Femur (tissue), 1 donor: Measurements from ENCODE around the gene TTC39A.
"Not testable (repeated sequence)": the region's sequence is repeated elsewhere in the genome, so short reads cannot be mapped to it uniquely, and the experiment has no call there.

Source experiments
- DNase-seq: peaks from one replicate; pipeline ENCODE4 v3.0.0-alpha.2; 2017

The TTC39A gene

DNA sequence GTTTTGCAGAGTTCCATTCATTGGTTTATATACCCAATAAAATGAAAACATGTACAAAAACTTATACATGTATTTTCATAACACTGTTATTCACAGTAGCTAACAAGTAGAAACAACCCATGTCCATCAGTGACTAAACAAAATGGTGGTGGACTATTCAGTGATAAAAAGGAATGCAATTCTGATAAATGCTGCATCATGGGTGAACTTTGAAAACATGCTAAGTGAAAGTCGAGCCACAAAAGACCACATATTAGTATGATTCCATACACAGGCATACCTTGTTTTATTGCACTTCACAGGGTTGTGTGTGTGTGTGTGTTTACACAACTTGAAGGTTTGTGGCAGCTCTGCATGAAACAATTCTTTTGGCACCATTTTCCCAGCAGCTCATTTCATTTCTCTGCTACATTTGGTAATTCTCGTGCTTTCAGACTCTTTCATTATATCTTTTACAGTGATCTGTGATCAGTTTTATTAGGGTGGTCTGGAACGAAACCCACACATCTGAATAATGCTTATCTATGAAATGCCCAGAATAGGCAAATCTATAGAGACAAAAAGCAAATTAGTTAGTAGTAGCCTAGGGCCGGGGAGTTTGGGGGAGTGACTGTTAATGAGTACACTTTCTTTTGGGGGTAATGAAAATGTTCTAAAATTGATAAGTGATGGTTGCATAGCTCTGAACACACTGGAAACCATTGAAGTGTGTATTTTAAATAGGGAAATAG, 67.0 kb downstream of the TTC39A start:
- no peak for DNase-seq

DNA sequence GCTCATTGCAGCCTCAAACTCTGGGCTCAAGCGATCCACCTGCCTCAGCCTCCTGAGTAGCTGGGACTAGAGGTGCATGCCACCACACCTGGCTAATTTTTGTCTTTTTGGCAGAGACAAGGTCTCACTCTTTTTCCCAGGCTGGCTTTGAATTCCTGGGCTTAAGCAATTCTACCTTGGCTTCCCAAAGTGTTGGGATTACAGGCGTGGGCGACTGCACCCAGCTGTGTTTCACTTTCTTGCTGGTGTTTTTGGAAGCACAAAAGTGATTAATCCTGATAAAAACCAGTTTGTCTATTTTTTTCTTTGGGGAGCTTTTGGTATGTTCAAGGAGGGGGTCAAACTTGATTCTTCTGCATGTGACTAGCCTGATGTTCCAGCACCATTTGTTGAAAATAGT, 75.0 kb downstream of the TTC39A start:
- no peak for DNase-seq

DNA sequence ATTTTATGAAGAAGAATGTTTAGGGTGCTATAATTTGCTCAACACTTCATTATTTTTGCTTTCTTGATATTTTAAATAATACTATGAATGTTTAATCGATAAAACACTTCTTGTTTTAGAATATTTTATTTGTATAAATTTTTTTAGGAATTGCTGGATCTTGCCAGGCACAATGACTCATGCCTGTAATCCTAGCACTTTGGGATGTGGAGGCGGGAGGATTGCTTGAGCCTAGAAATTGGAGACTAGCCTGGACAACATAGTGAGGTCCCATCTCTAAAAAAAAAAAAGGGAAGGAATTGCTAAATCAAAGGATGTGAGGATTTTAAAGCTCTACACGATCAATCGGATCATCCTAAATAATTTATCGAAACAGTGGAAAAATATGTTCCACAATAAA, 76.7 kb downstream of the TTC39A start:
- no peak for DNase-seq

DNA sequence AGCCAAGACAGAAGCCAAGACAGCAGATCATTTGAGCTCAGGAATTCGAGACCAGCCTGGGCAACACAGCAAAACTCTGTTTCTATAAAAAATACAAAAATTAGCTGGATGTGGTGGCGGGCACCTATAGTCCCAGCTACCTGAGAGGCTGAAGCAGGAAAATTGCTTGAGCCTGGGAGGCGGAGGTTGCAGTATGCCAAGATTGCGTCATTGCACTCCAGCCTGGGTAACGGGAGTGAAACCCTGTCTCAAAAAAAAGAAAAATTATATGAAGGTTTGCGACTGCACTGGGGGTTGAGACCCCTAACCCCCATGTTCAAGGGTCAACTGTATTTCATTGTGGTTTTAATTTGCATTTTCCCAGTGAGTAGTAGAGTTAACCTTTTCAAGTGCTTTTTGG, 78.0 kb downstream of the TTC39A start:
- DNase-seq: no peak

DNA sequence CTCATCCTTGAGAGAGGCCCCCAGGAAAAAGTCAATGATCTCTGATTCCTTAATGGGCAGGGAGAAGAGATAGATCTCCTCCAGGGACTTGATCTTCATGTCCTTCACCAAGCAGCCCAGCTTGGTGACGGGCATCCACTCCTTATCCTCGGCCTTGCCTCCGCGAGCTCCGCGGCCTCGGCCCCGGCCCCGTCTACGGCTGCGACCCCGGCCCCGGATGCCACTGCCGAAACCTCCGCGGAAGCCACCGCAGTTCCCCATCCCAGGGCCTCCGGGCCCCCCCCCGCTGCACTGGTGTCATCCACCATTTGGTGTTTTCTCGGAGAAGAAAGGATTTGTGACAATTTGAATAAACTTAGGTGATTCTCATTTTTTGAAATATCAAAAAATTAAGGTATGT, 79.2 kb downstream of the TTC39A start:
- DNase-seq: not testable (repeated sequence)

DNA sequence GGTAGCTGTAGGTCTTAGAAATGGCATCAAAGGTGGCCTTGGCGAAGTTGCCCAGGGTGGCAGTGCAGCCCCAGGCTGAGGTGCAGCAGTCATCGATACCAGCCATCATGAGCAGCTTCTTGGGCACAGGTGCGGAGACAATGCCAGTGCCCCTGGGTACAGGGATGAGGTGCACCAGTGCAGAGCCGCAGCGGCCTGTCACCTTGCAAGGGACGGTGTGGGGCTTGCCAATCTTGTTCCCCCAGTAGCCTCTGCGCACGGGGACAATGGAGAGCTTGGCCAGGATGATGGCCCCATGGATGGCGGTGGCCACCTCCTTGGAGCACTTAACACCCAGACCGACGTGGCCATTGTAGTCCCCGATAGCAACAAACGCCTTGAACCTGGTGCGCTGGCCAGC, 79.6 kb downstream of the TTC39A start:
- DNase-seq: not testable (repeated sequence)

DNA sequence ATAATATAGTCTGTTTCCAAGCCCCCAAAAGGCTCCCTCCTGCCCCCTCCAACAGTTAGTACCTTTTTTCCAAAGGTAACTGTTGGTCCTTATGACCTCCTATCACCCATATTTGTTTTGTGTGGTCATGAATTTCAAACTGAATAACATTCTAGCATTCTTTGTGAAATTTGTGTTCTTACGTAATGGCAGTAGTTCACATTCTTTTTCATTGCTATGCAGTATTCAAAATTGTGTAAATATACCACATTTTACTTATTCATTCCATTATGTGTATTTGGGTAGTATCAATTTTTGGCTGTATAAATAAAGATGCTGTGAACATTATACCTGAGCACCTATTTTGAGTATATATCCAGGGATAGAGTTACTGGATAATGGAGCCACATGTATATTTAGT, 80.9 kb downstream of the TTC39A start:
- DNase-seq: no peak

DNA sequence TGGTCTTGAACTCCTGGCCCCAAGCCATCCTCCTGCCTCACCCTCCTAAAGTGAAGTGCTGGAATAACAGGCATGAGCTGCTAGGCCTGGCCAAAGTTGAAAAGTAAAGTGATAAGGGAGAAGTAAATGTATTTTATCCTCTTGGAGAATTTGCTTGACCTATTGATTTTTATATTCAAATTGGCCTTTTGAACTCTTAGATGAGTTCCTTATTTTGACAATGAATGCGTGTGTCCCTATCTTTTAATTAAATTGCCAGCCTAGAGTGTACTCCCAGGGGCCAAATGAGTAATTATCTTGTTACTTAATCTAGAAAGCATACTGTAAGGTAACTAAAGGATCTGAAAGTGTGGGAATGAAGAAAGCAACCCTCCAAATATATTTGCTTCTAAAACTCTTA, 82.9 kb downstream of the TTC39A start:
- DNase-seq: no peak

DNA sequence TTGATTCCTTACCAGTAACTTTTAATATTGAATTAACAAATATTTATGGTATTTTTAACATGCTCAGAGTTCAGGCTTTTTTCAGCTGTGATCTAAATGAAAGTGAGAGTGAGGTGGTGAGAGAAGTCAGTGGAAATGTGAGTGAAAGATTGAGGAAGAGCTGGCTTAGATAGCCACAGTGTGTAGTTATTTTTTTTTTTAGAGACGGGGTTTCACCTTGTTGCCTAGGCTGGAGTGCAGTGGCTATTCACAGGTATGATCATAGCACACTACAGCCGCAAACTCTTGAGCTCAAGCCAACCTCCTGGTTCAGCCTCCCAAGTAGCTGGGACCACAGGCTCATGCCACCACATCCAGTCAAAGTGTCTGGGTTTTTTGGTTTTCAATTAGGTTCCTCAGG, 83.3 kb downstream of the TTC39A start:
- DNase-seq: no peak

DNA sequence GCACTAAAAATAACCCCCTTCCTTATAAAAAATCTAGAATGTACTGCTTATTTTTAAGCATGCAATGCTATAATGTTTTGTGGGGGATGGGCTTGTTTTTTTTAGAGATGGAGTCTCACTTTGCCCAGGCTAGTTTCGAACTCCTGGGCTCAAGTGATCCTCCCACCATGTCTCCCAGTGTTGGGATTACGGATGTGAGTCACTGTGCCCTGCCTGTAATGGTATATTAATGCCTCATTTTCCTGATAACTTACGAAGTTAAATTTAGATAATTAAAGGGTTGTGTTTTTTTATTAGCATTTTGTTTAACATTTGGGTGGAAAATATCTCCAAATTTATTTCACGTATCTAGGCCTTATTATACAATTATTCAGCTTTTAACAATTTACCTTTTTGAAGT, 87.8 kb downstream of the TTC39A start:
- no peak for DNase-seq

DNA sequence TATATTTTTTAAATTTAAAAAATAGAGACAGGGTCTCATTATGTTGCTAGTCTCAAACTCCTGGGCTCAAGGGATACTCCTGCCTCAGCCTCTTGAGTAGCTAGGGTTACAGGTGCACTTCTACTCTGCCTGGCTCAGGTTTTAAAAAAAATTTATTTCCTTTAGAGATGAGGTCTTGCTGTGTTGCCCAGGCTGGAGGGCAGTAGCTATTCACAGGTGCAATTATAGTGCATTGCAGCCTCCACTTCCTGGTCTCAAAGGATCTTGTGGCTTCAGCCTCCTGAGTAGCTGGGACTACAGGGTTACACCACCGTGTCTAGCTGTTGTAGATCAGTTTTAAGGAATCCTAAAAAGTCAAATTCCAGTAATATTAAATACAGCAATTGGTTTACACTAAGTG, 89.2 kb downstream of the TTC39A start:
- no peak for DNase-seq

DNA sequence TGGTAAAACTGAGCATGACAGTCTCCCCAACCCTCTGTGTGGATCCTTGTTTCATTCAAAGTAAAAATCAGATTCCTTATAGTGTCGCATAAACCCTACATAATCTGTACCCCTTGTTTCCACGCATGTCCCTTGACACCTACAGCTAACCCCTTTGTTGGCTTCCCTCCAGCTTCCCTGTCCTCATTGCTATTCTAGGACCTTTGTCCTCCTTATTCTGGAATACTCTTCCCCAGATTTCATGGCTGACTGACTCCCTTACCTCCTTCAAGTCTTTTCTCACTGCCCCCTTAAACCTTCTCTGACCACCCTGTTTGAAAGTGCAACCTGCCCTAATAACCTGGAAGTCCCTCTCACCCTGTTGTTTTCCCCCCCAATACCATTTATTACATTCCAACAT, 90.3 kb downstream of the TTC39A start:
- DNase-seq: no peak

DNA sequence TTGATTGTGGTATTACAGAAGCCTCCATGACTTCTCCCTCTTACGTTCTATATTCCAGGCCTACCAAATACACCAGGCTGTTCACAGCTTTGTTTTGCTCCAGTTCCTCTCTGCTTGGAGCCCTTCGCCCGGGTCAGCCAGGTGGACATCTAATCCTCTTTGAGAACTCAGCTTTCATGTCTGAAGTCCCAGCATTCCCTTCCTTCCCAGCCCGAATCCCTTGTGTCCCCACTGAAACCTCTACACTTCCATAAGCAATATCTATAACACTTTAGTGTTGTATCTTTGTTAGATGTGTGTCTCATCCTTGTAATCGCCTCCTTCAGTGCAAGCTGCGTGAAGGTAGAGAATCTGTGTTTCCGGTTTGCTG, 92.3 kb downstream of the TTC39A start:
- peak; percentile 39 for DNase-seq

DNA sequence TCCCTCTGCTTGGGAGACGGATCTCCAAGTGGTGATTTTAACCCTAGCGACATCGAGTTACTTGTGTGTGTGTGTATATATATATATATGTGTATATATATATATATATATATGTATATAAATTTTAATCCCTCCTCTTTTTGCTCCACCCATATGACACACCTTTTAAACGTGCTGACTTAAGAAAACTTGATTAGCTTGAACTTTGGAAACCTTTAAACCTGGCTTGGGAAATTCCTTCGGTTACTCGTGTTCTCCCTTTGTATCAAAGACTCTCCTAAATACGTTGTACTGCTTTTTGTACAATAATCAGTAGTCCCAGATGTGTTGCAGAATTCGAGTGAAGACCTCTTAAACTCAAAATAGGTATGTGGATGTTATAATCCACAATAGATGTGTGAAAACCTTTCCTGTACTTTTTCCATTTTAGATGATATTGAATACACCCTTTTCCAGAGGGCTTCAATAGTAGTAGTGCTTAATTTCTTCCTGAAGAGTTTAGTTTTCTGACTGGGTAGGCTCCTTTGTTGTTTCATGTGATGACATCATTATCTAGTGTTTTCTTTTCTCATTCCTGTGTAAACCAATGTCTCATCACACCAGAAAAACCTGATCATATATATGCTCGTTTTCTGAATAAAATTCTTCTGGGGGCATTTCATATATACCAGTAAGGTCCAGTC, 92.9 kb downstream of the TTC39A start:
- no peak for DNase-seq
